GM06990 (cell line): ENCODE results near the gene SPSB4.

ENCODE experiments used
- DNase-seq: peaks from one replicate; pipeline ENCODE4 v3.0.0-alpha.2; 2011; ENCODE audit not compliant: insufficient read length; ENCODE audit errors: extremely low read depth
- H3K27me3 ChIP-seq: replicated peaks from 2 replicates; pipeline ENCODE4 v1.6.0; 2011; ENCODE audit warnings: low read length; ENCODE audit not compliant: control insufficient read depth, insufficient read depth
- H3K36me3 ChIP-seq: 2 replicates; pipeline ENCODE4 v1.5.1; 2011; ENCODE audit warnings: low read length; ENCODE audit not compliant: control insufficient read depth, insufficient read depth
- H3K4me3 ChIP-seq: replicated peaks from 2 replicates; pipeline ENCODE4 v1.5.1; 2011; ENCODE audit warnings: low read depth, mild to moderate bottlenecking, control low read depth, low read length
- CTCF ChIP-seq: IDR thresholded peaks from 2 replicates; pipeline ENCODE4 v1.5.1; 2011; ENCODE audit warnings: low read length, control low read depth, mild to moderate bottlenecking, inconsistent platforms; ENCODE audit not compliant: insufficient read depth, poor library complexity, severe bottlenecking

The SPSB4 gene

GRCh38 chr3:141086188-141086587 is 35.0 kb downstream of the SPSB4 start:
- no peaks in the 10 kb centered on the region for H3K36me3 ChIP-seq
- no peak for DNase-seq

GRCh38 chr3:141087076-141087777 is 36.1 kb downstream of the SPSB4 start:
- H3K36me3 ChIP-seq, result no peaks in the 10 kb centered on the region
- no peak for DNase-seq
- no peaks in the 10 kb centered on the region for H3K27me3 ChIP-seq
- TF ChIP-seq CTCF, result no peak
- no peak overlapping the region for H3K4me3 ChIP-seq

More at GRCh38 chr3:141086188-141086587, 35.0 kb downstream of the SPSB4 start:
- Histone ChIP-seq H3K4me3 (no peak overlapping the region), H3K27me3 (no peaks in the 10 kb centered on the region)
- TF ChIP-seq CTCF, result no peak

- Histone ChIP-seq H3K36me3 (no peaks in the 10 kb centered on the region), H3K27me3 (no peaks in the 10 kb centered on the region), H3K4me3 (no peak overlapping the region)
- TF ChIP-seq CTCF, result no peak
- DNase-seq, result no peak
These were observed 36.6 kb downstream of the SPSB4 start for GRCh38 chr3:141087778-141088130.

- Histone ChIP-seq H3K36me3 (no peaks in the 10 kb centered on the region), H3K27me3 (peaks cover 1% of the 10 kb centered on the region; the same call in 1 of the 2 replicates), H3K4me3 (no peak overlapping the region)
- no peak for DNase-seq
- no peak for TF ChIP-seq CTCF
These were observed 38.4 kb downstream of the SPSB4 start for GRCh38 chr3:141089339-141090152.

- Histone ChIP-seq H3K4me3 (no peak overlapping the region), H3K36me3 (no peaks in the 10 kb centered on the region), H3K27me3 (peaks cover 1% of the 10 kb centered on the region)
- no peak for DNase-seq
- TF ChIP-seq CTCF, result no peak
These were observed 40.3 kb downstream of the SPSB4 start for GRCh38 chr3:141091426-141091825.
